ENCODE results near the gene LIFR.

GRCh38 chr5:38591523-38591849, 35.0 kb upstream of the LIFR start:
- TF ChIP-seq POLR2A (IDR thresholded peaks at IDR 0.05): no peak
- TF ChIP-seq, protein P1, sequence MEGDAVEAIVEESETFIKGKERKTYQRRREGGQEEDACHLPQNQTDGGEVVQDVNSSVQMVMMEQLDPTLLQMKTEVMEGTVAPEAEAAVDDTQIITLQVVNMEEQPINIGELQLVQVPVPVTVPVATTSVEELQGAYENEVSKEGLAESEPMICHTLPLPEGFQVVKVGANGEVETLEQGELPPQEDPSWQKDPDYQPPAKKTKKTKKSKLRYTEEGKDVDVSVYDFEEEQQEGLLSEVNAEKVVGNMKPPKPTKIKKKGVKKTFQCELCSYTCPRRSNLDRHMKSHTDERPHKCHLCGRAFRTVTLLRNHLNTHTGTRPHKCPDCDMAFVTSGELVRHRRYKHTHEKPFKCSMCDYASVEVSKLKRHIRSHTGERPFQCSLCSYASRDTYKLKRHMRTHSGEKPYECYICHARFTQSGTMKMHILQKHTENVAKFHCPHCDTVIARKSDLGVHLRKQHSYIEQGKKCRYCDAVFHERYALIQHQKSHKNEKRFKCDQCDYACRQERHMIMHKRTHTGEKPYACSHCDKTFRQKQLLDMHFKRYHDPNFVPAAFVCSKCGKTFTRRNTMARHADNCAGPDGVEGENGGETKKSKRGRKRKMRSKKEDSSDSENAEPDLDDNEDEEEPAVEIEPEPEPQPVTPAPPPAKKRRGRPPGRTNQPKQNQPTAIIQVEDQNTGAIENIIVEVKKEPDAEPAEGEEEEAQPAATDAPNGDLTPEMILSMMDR (IDR thresholded peaks at IDR 0.05): no peak

Measured in heart left ventricle (tissue), 13 donors.